Caco-2 (cell line): ENCODE measurements around the gene AKAP8L. TPM values are rescaled to one million over a fixed set of nuclear protein-coding genes. Genes with fewer than 3 reads are reported as not detected.

ENCODE experiments used
- BruUV-seq: library from RNA; stranded (reverse); fragments of 400-500 nt; replicated peaks from 2 replicates; lab custom pipeline; 2021; lab: Mats Ljungman, UMichigan
- CTCF ChIA-PET: fragments of 300-600 bp; sonication (Branson Sonifier 250); formaldehyde crosslinking; loops from one replicate; lab custom pipeline; 2022; ENCODE audit warnings: antibody characterized with exemption; lab: Charles Lee
- POLR2A ChIA-PET: fragments of 300-600 bp; sonication (Branson Sonifier 250); formaldehyde crosslinking; loops from one replicate; lab custom pipeline; 2022; ENCODE audit warnings: antibody characterized with exemption; lab: Charles Lee
- DNase-seq, 2 experiments: peaks; one replicate each; pipeline versions ENCODE4 v3.0.0 to v3.0.0-alpha.2; 2020 to 2022
- H3K27me3 ChIP-seq: replicated peaks from 2 replicates; pipeline ENCODE4 v1.6.0; 2011; ENCODE audit warnings: low read length; ENCODE audit not compliant: control insufficient read depth, insufficient read depth
- H3K36me3 ChIP-seq: 2 replicates; pipeline ENCODE4 v1.5.1; 2011; ENCODE audit warnings: low read length; ENCODE audit not compliant: control insufficient read depth, insufficient read depth
- H3K4me1 ChIP-seq: fragments of 250-450 bp; sonication (Bioruptor Pico); 2 replicates; pipeline ENCODE4 v1.5.1; 2020; ENCODE audit warnings: mild to moderate bottlenecking
- H3K4me3 ChIP-seq: 2 replicates; pipeline ENCODE4 v1.5.1; 2011; ENCODE audit warnings: low read depth, mild to moderate bottlenecking, control low read depth, low read length
- H3K9me3 ChIP-seq: fragments of 250-450 bp; sonication (Bioruptor Pico); 2 replicates; pipeline ENCODE4 v1.5.1; 2020; ENCODE audit warnings: mild to moderate bottlenecking, moderate library complexity
- H3K27ac Mint-ChIP-seq: one replicate; pipeline ENCODE4 v1.8.0; 2022; ENCODE audit warnings: mixed read lengths; ENCODE audit not compliant: unreplicated experiment
- H3K27me3 Mint-ChIP-seq: one replicate; pipeline ENCODE4 v1.8.0; 2022; ENCODE audit warnings: mixed read lengths; ENCODE audit not compliant: insufficient read depth, unreplicated experiment
- H3K36me3 Mint-ChIP-seq: one replicate; pipeline ENCODE4 v1.8.0; 2022; ENCODE audit warnings: mild to moderate bottlenecking, mixed read lengths; ENCODE audit not compliant: insufficient read depth, unreplicated experiment
- H3K4me1 Mint-ChIP-seq: one replicate; pipeline ENCODE4 v1.8.0; 2022; ENCODE audit warnings: low read depth, mixed read lengths; ENCODE audit not compliant: unreplicated experiment
- H3K4me3 Mint-ChIP-seq: one replicate; pipeline ENCODE4 v1.8.0; 2022; ENCODE audit warnings: mild to moderate bottlenecking, moderate library complexity, mixed read lengths; ENCODE audit not compliant: unreplicated experiment
- H3K9me3 Mint-ChIP-seq: one replicate; pipeline ENCODE4 v1.8.0; 2022; ENCODE audit warnings: mixed read lengths; ENCODE audit not compliant: unreplicated experiment
- intact Hi-C: fragments of 100-400 bp; cut with micrococcal nuclease; formaldehyde crosslinking; loops from one replicate; pipeline ENCODE4 v1.10.0; 2022; ENCODE audit not compliant: unreplicated experiment
- total RNA-seq: library from RNA; stranded (reverse); gene quantifications from 2 replicates; pipeline ENCODE4 v1.2.3, GENCODE V29; 2022
- TF ChIP-seq, protein P1 (sequence below), 2 experiments: fragments of 200-600 bp in 1 of 2; IDR thresholded peaks; 1 replicate in 1 of 2; 2 replicates in 1 of 2; pipeline versions ENCODE4 v1.5.1 to v1.8.0; 2011 to 2022; ENCODE audit warnings: antibody characterized with exemption in 1 of 2, control low read depth in 1 of 2, inconsistent platforms in 1 of 2, low read depth in 1 of 2, low read length in 1 of 2, mild to moderate bottlenecking in 1 of 2, moderate library complexity in 1 of 2; ENCODE audit not compliant: insufficient read depth in 1 of 2, severe bottlenecking in 1 of 2, unreplicated experiment in 1 of 2

AKAP8L gene
- total RNA-seq, 1 experiment from 2014 or later = 112 TPM

GRCh38 chr19:15427991-15428471, 9.2 kb upstream of the AKAP8L start:
- peaks cover 7% of the 10 kb centered on the region for H3K4me1 ChIP-seq
- intact Hi-C loops = no loop called here
- BruUV-seq = no TSS peak
- H3K4me3 Mint-ChIP-seq = no peak overlapping the region
- no peak for DNase-seq
- no peaks in the 10 kb centered on the region for H3K27me3 Mint-ChIP-seq
- no peak overlapping the region for H3K4me3 ChIP-seq
- peaks cover 3% of the 10 kb centered on the region for H3K36me3 ChIP-seq
- ChIA-PET POLR2A (no interaction called here), CTCF (no interaction called here)
- TF ChIP-seq, protein P1, sequence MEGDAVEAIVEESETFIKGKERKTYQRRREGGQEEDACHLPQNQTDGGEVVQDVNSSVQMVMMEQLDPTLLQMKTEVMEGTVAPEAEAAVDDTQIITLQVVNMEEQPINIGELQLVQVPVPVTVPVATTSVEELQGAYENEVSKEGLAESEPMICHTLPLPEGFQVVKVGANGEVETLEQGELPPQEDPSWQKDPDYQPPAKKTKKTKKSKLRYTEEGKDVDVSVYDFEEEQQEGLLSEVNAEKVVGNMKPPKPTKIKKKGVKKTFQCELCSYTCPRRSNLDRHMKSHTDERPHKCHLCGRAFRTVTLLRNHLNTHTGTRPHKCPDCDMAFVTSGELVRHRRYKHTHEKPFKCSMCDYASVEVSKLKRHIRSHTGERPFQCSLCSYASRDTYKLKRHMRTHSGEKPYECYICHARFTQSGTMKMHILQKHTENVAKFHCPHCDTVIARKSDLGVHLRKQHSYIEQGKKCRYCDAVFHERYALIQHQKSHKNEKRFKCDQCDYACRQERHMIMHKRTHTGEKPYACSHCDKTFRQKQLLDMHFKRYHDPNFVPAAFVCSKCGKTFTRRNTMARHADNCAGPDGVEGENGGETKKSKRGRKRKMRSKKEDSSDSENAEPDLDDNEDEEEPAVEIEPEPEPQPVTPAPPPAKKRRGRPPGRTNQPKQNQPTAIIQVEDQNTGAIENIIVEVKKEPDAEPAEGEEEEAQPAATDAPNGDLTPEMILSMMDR (IDR thresholded peaks at IDR 0.05; ENCODE audit: insufficient read depth in 1 of 2, low read depth in 1 of 2, low read length in 1 of 2, severe bottlenecking in 1 of 2, unreplicated experiment in 1 of 2) = no peak
- H3K9me3 ChIP-seq = no peaks in the 10 kb centered on the region
- no peaks in the 10 kb centered on the region for H3K9me3 Mint-ChIP-seq
- no peaks in the 10 kb centered on the region for H3K27me3 ChIP-seq
- peaks cover 37% of the 10 kb centered on the region for H3K36me3 Mint-ChIP-seq
- no peak overlapping the region for H3K27ac Mint-ChIP-seq
- H3K4me1 Mint-ChIP-seq = peaks cover 15% of the 10 kb centered on the region

DNA sequence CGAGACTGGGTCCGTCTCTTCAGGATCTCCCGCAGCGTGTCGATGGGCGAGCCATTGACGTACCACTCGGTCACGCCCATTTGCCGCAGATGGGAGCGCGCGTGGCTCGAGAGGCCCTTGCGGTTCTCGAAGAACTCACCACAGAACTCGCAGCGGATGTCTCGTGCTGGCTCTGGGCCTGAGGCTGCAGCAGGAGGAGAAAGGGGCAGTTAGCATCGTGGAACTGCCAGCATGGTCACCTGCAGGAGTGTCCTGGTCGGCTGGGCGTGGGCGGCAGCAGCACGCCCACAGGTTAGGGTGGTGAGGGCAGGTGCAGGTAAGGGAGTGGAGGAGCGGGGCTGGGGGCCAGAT, 8.5 kb upstream of the AKAP8L start:
- H3K36me3 Mint-ChIP-seq = peaks cover 44% of the 10 kb centered on the region
- intact Hi-C loops = no loop called here
- H3K27ac Mint-ChIP-seq = no peak overlapping the region
- BruUV-seq = no TSS peak
- ChIA-PET CTCF (no interaction called here), POLR2A (no interaction called here)
- peaks cover 3% of the 10 kb centered on the region for H3K36me3 ChIP-seq
- TF ChIP-seq, protein P1 (IDR thresholded peaks at IDR 0.05; ENCODE audit: insufficient read depth in 1 of 2, low read depth in 1 of 2, low read length in 1 of 2, severe bottlenecking in 1 of 2, unreplicated experiment in 1 of 2) = no peak
- H3K9me3 ChIP-seq = no peaks in the 10 kb centered on the region
- no peaks in the 10 kb centered on the region for H3K27me3 Mint-ChIP-seq
- H3K4me1 ChIP-seq = peaks cover 7% of the 10 kb centered on the region
- no peaks in the 10 kb centered on the region for H3K27me3 ChIP-seq
- peaks cover 15% of the 10 kb centered on the region for H3K4me1 Mint-ChIP-seq
- no peak for DNase-seq
- H3K4me3 ChIP-seq = no peak overlapping the region
- H3K9me3 Mint-ChIP-seq = no peaks in the 10 kb centered on the region
- no peak overlapping the region for H3K4me3 Mint-ChIP-seq

- H3K4me1 Mint-ChIP-seq = peaks cover 12% of the 10 kb centered on the region
- H3K27ac Mint-ChIP-seq = no peak overlapping the region
Observed at GRCh38 chr19:15426485-15427349, 7.9 kb upstream of the AKAP8L start.

More at GRCh38 chr19:15426485-15427349, 7.9 kb upstream of the AKAP8L start:
- no TSS peak for BruUV-seq
- peaks cover 43% of the 10 kb centered on the region for H3K36me3 Mint-ChIP-seq
- no peaks in the 10 kb centered on the region for H3K9me3 Mint-ChIP-seq
- no peak for DNase-seq
- intact Hi-C loops = no loop called here
- Histone ChIP-seq H3K27me3 (no peaks in the 10 kb centered on the region), H3K36me3 (peaks cover 3% of the 10 kb centered on the region), H3K4me1 (peaks cover 6% of the 10 kb centered on the region), H3K9me3 (no peaks in the 10 kb centered on the region), H3K4me3 (no peak overlapping the region)
- H3K27me3 Mint-ChIP-seq = no peaks in the 10 kb centered on the region
- no peak overlapping the region for H3K4me3 Mint-ChIP-seq
- ChIA-PET POLR2A (no interaction called here), CTCF (no interaction called here)
- TF ChIP-seq, protein P1 (IDR thresholded peaks at IDR 0.05; ENCODE audit: insufficient read depth in 1 of 2, low read depth in 1 of 2, low read length in 1 of 2, severe bottlenecking in 1 of 2, unreplicated experiment in 1 of 2) = no peak
